H9 (cell line): ENCODE data around the gene AGMO. TPM values are rescaled to one million over a fixed set of nuclear protein-coding genes. Genes with fewer than 3 reads are reported as not detected.

Experiments
- DNase-seq: peaks from one replicate; pipeline ENCODE4 v3.0.0-alpha.2; 2017
- H2AFZ ChIP-seq: one replicate; pipeline ENCODE4 v1.6.1; 2013; ENCODE audit warnings: mild to moderate bottlenecking, low read length, control low read depth, moderate library complexity
- H2AK5ac ChIP-seq: 2 replicates; pipeline ENCODE4 v1.6.1; 2013; ENCODE audit warnings: low read length, control low read depth, mixed read lengths; ENCODE audit not compliant: insufficient read length
- H2BK120ac ChIP-seq: one replicate; pipeline ENCODE4 v1.6.1; 2013; ENCODE audit warnings: low read depth, mild to moderate bottlenecking, low read length, control low read depth, inconsistent platforms; ENCODE audit not compliant: poor library complexity, severe bottlenecking
- H2BK12ac ChIP-seq: 2 replicates; pipeline ENCODE4 v1.6.1; 2013; ENCODE audit warnings: low read length, control low read depth, mixed read lengths, low read depth; ENCODE audit not compliant: insufficient read length
- H2BK15ac ChIP-seq: 2 replicates; pipeline ENCODE4 v1.6.1; 2013; ENCODE audit warnings: low read depth, low read length, control low read depth
- H2BK20ac ChIP-seq: one replicate; pipeline ENCODE4 v1.6.1; 2013; ENCODE audit warnings: low read depth, mild to moderate bottlenecking, low read length, control low read depth, inconsistent platforms; ENCODE audit not compliant: poor library complexity, severe bottlenecking
- H2BK5ac ChIP-seq: 2 replicates; pipeline ENCODE4 v1.6.1; 2013; ENCODE audit warnings: low read length, control low read depth, mixed read lengths; ENCODE audit not compliant: insufficient read length
- H3K14ac ChIP-seq: 2 replicates; pipeline ENCODE4 v1.6.1; 2013; ENCODE audit warnings: low read length, control low read depth; ENCODE audit not compliant: insufficient read depth
- H3K18ac ChIP-seq: 2 replicates; pipeline ENCODE4 v1.6.1; 2013; ENCODE audit warnings: low read depth, mild to moderate bottlenecking, mixed read lengths, low read length, control low read depth; ENCODE audit not compliant: insufficient read length
- H3K23ac ChIP-seq: 2 replicates; pipeline ENCODE4 v1.6.1; 2013; ENCODE audit warnings: low read length, control low read depth, mixed read lengths, low read depth; ENCODE audit not compliant: insufficient read length
- H3K23me2 ChIP-seq: 2 replicates; pipeline ENCODE4 v1.6.1; 2013; ENCODE audit warnings: low read depth, mild to moderate bottlenecking, mixed read lengths, low read length, control low read depth; ENCODE audit not compliant: insufficient read length, poor library complexity, severe bottlenecking
- H3K27ac ChIP-seq: 2 replicates; pipeline ENCODE4 v1.5.1; 2013; ENCODE audit warnings: low read length, control low read depth, mixed read lengths, low read depth; ENCODE audit not compliant: insufficient read length
- H3K27me3 ChIP-seq: 2 replicates; pipeline ENCODE4 v1.6.1; 2013; ENCODE audit warnings: low read length, control low read depth, inconsistent platforms; ENCODE audit not compliant: insufficient read depth
- H3K4ac ChIP-seq: 2 replicates; pipeline ENCODE4 v1.6.1; 2013; ENCODE audit warnings: low read depth, mild to moderate bottlenecking, control low read depth, inconsistent platforms, low read length, moderate library complexity
- H3K4me1 ChIP-seq: 2 replicates; pipeline ENCODE4 v1.6.1; 2013; ENCODE audit warnings: low read length, control low read depth, inconsistent platforms; ENCODE audit not compliant: insufficient read depth
- H3K4me2 ChIP-seq: 2 replicates; pipeline ENCODE4 v1.6.1; 2013; ENCODE audit warnings: low read length, control low read depth, mixed read lengths; ENCODE audit not compliant: insufficient read length, insufficient read depth
- H3K56ac ChIP-seq: 2 replicates; pipeline ENCODE4 v1.6.1; 2013; ENCODE audit warnings: low read depth, mild to moderate bottlenecking, mixed read lengths, low read length, control low read depth; ENCODE audit not compliant: insufficient read length
- H3K79me1 ChIP-seq: 2 replicates; pipeline ENCODE4 v1.6.1; 2013; ENCODE audit warnings: low read depth, mild to moderate bottlenecking, moderate library complexity, low read length, control low read depth, inconsistent platforms; ENCODE audit not compliant: insufficient read depth, poor library complexity, severe bottlenecking
- H3K79me2 ChIP-seq: 2 replicates; pipeline ENCODE4 v1.6.1; 2013; ENCODE audit warnings: low read length, control low read depth, inconsistent platforms; ENCODE audit not compliant: insufficient read depth
- H3K9ac ChIP-seq: 2 replicates; pipeline ENCODE4 v1.6.1; 2013; ENCODE audit warnings: low read length, control low read depth, mixed read lengths; ENCODE audit not compliant: insufficient read length; ENCODE audit errors: extremely low read depth
- H3K9me3 ChIP-seq: one replicate; pipeline ENCODE4 v1.6.1; 2013; ENCODE audit warnings: low read depth, low read length, inconsistent platforms; ENCODE audit not compliant: control insufficient read depth
- H3T11ph ChIP-seq: one replicate; pipeline ENCODE4 v1.6.1; 2013; ENCODE audit warnings: mild to moderate bottlenecking, low read length, control low read depth, inconsistent platforms
- H4K20me1 ChIP-seq: one replicate; pipeline ENCODE4 v1.6.1; 2013; ENCODE audit not compliant: control insufficient read depth, insufficient read length, insufficient read depth
- H4K5ac ChIP-seq: 2 replicates; pipeline ENCODE4 v1.6.1; 2013; ENCODE audit warnings: low read depth, mild to moderate bottlenecking, mixed read lengths, low read length, control low read depth; ENCODE audit not compliant: insufficient read length
- H4K8ac ChIP-seq: replicated peaks from 2 replicates; pipeline ENCODE4 v1.6.1; 2013; ENCODE audit warnings: low read length, control low read depth, mixed read lengths, low read depth; ENCODE audit not compliant: insufficient read length
- H4K91ac ChIP-seq: 2 replicates; pipeline ENCODE4 v1.6.1; 2013; ENCODE audit warnings: low read depth, mild to moderate bottlenecking, moderate library complexity, mixed read lengths, low read length, control low read depth; ENCODE audit not compliant: insufficient read length
- H3K27ac Mint-ChIP-seq, 3 experiments: 2 replicates in 2 of 3; 3 replicates in 1 of 3; pipeline ENCODE4 v1.8.0; 2020 to 2021; ENCODE audit warnings: mixed read lengths in 3 of 3, mild to moderate bottlenecking in 1 of 3, moderate library complexity in 1 of 3
- H3K27me3 Mint-ChIP-seq: 2 replicates; pipeline ENCODE4 v1.8.0; 2021; ENCODE audit warnings: low read depth, mild to moderate bottlenecking, moderate library complexity, mixed read lengths
- H3K36me3 Mint-ChIP-seq, 3 experiments: 2 replicates in 2 of 3; 3 replicates in 1 of 3; pipeline ENCODE4 v1.8.0; 2020 to 2021; ENCODE audit warnings: low read depth in 3 of 3, mixed read lengths in 3 of 3; ENCODE audit not compliant: insufficient read depth in 1 of 3
- H3K4me1 Mint-ChIP-seq, 2 experiments: 2 replicates each; pipeline ENCODE4 v1.8.0; 2020; ENCODE audit warnings: mixed read lengths in 2 of 2
- H3K4me3 Mint-ChIP-seq, 2 experiments: 2 replicates in 1 of 2; 3 replicates in 1 of 2; pipeline ENCODE4 v1.8.0; 2020 to 2021; ENCODE audit warnings: mild to moderate bottlenecking in 2 of 2, mixed read lengths in 2 of 2, moderate library complexity in 1 of 2
- H3K9me3 Mint-ChIP-seq, 2 experiments: 2 replicates in 1 of 2; 3 replicates in 1 of 2; pipeline ENCODE4 v1.8.0; 2020; ENCODE audit warnings: mild to moderate bottlenecking in 2 of 2, mixed read lengths in 2 of 2, moderate library complexity in 1 of 2
- WGBS: extraction: QIAGEN DNeasy Blood & Tissue Kit; methylation state at CpG from one replicate; pipeline ENCODE4 v1.1.7; 2013; ENCODE audit warnings: missing lambda C conversion rate, low lambda C conversion rate, mixed read lengths; ENCODE audit not compliant: insufficient read length; ENCODE audit errors: extremely low coverage; 5-methylcytosine and 5-hydroxymethylcytosine counted together
- total RNA-seq: library from RNA; stranded (reverse); gene quantifications from 2 replicates; pipeline ENCODE4 v1.2.1, GENCODE V29; 2021
- TF ChIP-seq, protein P1 (sequence below): fragments of 200-600 bp; sonication (generic); conservative IDR thresholded peaks from 3 replicates; pipeline ENCODE4 v1.8.0; 2021; ENCODE audit warnings: antibody characterized with exemption, mild to moderate bottlenecking

AGMO gene
- total RNA-seq, 1 experiment from 2014 or later, result 0.70 TPM

DNA sequence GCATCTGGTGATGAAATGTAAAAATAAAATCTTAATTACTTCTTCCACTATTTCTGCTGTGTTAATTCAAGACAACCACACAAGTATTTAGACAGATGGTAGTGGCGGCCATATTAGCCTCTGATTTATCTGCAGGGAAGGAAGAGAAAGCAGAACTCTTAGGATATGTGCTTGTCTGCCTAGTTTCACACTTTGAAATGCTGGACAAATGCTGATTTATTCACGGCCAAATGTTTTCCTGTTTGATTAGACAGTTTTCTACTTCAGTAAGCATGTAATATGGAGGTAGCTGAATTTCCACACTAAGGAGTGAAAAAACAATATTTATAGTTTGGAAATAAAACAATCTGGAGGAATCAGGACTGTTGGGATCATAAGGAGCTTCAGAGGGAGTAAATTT lies 158.1 kb downstream of the AGMO start:
- H2AFZ ChIP-seq, result no peak overlapping the region
- H3K18ac ChIP-seq, result no peak overlapping the region
- H3K27me3 Mint-ChIP-seq, result no peaks in the 10 kb centered on the region
- H3K79me2 ChIP-seq, result no peaks in the 10 kb centered on the region
- no peaks in the 10 kb centered on the region for H3K27me3 ChIP-seq
- no CpG with 5 or more reads among the region's 2 CpGs for WGBS
- H3K27ac Mint-ChIP-seq, result no peak overlapping the region
- no peak overlapping the region for H2BK12ac ChIP-seq
- H3K23ac ChIP-seq, result no peak overlapping the region
- DNase-seq, result no peak
- H3K9me3 Mint-ChIP-seq, result no peaks in the 10 kb centered on the region
- no peaks in the 10 kb centered on the region for H3K79me1 ChIP-seq
- H3T11ph ChIP-seq, result no peak overlapping the region
- no peak overlapping the region for H2BK15ac ChIP-seq
- no peak overlapping the region for H3K56ac ChIP-seq
- H3K4ac ChIP-seq, result no peak overlapping the region
- H3K27ac ChIP-seq, result no peak overlapping the region
- TF ChIP-seq, protein P1, sequence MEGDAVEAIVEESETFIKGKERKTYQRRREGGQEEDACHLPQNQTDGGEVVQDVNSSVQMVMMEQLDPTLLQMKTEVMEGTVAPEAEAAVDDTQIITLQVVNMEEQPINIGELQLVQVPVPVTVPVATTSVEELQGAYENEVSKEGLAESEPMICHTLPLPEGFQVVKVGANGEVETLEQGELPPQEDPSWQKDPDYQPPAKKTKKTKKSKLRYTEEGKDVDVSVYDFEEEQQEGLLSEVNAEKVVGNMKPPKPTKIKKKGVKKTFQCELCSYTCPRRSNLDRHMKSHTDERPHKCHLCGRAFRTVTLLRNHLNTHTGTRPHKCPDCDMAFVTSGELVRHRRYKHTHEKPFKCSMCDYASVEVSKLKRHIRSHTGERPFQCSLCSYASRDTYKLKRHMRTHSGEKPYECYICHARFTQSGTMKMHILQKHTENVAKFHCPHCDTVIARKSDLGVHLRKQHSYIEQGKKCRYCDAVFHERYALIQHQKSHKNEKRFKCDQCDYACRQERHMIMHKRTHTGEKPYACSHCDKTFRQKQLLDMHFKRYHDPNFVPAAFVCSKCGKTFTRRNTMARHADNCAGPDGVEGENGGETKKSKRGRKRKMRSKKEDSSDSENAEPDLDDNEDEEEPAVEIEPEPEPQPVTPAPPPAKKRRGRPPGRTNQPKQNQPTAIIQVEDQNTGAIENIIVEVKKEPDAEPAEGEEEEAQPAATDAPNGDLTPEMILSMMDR, result no peak
- H4K20me1 ChIP-seq, result no peaks in the 10 kb centered on the region
- no peak overlapping the region for H2BK5ac ChIP-seq
- no peak overlapping the region for H2BK120ac ChIP-seq
- H2BK20ac ChIP-seq, result no peak overlapping the region
- H3K4me3 Mint-ChIP-seq, result no peak overlapping the region
- H3K9ac ChIP-seq, result no peak overlapping the region
- H4K8ac ChIP-seq, result no peak overlapping the region
- peaks cover 0 to 5% of the 10 kb centered on the region in 2 experiments; a peak in 1 of 4 replicates for H3K4me1 Mint-ChIP-seq
- no peaks in the 10 kb centered on the region for H3K36me3 Mint-ChIP-seq
- no peaks in the 10 kb centered on the region for H3K4me1 ChIP-seq
- H3K14ac ChIP-seq, result no peak overlapping the region
- H4K91ac ChIP-seq, result no peak overlapping the region
- no peaks in the 10 kb centered on the region for H3K23me2 ChIP-seq
- H3K9me3 ChIP-seq, result no peaks in the 10 kb centered on the region
- no peak overlapping the region for H4K5ac ChIP-seq
- no peak overlapping the region for H3K4me2 ChIP-seq
- H2AK5ac ChIP-seq, result no peak overlapping the region
